ENCODE measurements around the gene ASIC3.
A peak's percentile ranks its signal among the peaks of the same experiment; 100 is the strongest.

ASIC3 gene

DNA sequence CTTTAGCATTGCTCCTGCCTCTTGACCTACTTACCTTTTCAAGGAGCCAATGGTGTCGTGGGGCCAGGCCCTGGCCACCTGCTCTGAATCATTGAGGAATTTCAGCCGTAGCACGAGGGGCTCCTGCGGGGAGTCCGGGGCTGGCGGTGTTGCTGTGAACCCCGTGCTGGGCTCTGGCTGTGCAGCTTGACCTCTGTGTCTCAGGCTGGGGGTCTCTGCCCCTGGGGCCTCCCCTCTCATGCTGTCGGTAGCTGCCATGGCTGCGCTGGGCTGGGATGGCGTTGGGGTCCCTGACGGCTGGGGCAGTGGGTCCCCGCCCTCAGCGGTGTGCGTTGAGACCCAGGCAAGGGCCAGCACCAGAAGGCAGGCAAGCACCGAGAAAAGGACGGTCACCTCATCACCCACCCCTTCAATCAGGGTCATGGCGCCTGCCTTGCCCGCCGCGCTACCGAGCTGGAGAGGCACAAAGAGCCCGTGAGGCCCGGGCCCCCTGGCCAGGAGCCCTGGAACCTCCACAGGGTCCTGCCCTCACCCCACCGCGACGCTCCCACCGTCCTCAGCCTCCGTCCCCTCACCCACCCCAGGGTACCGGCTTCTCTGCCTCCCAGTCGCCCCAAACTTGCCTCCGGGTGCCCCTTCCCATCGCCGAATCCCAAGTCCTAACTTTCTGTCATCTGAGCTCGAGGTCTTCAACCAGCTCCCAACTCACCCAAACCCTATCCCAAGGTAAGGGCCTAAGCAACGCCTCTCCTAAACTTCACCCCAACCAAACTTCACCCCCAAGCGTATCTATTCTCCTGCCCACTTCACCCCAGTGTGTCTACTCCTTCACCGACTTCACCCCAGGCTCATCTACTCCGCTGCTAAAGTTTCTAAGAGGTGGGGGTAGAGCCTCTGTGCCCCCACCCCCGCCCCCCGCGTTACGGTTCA, 34.1 kb downstream of the ASIC3 start:
- CTCF ChIA-PET, result interaction anchor here (1.9 kb wide), 1 partner anchor 28 kb away, joined by 4 read pairs; no protein-coding TSS in a partner anchor
- POLR2A ChIA-PET, result no interaction called here
- TF ChIP-seq, protein P1, sequence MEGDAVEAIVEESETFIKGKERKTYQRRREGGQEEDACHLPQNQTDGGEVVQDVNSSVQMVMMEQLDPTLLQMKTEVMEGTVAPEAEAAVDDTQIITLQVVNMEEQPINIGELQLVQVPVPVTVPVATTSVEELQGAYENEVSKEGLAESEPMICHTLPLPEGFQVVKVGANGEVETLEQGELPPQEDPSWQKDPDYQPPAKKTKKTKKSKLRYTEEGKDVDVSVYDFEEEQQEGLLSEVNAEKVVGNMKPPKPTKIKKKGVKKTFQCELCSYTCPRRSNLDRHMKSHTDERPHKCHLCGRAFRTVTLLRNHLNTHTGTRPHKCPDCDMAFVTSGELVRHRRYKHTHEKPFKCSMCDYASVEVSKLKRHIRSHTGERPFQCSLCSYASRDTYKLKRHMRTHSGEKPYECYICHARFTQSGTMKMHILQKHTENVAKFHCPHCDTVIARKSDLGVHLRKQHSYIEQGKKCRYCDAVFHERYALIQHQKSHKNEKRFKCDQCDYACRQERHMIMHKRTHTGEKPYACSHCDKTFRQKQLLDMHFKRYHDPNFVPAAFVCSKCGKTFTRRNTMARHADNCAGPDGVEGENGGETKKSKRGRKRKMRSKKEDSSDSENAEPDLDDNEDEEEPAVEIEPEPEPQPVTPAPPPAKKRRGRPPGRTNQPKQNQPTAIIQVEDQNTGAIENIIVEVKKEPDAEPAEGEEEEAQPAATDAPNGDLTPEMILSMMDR (IDR thresholded peaks at IDR 0.05; ENCODE audit: control extremely low read depth, extremely low read depth, low read depth, missing control alignments), result no peak
- no peak for DNase-seq (ENCODE audit: extremely low spot score)

DNA sequence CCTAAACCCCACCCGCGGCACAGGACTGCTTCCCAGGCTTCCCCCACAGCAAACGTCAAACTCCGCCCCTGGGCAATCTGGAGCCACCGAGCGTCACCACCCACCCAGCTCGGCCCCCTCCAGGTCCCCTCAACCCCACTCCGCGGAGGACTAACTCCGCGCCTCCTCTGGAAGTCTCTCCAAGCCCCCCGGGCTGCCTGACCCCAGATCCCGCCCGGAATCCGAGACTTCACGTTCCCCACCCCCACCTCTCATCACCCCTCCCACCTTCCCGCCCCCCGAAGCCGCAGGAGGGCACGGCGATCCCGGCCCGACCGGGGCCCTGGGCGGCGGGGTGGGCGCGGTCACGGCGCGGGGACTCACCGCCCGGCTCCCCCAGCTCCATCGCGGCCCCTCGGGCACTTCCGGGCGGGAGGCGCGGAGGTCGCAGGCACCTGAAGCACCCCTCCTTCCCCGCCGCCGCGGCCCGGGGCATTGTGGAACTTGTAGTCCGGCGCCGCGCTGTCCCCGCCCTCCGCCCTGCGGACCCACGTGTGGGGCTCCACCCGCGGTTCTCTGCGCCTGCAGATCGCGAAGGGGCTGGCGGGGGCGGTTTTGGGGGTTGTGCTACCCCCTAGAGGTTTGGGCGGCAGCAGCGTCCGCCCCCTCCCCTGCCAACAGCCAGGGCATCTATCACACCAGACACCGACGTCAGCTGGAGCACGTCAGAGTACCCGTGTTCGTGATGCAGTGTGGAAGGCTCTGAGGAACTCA, 34.9 kb downstream of the ASIC3 start, which contains the start of gene TMUB1:
TSS of gene TMUB1 (minus strand) at position 423 of the 753 bp plus-strand sequence. CDS start 930 bp downstream, outside the sequence.
- CTCF ChIA-PET, result interaction anchor here (1.2 to 1.9 kb wide), 2 partner anchors 27 to 65 kb away, joined by 4 read pairs; no protein-coding TSS in a partner anchor
- TF ChIP-seq, protein P1 (IDR thresholded peaks at IDR 0.05; ENCODE audit: control extremely low read depth, extremely low read depth, low read depth, missing control alignments), result no peak
- POLR2A ChIA-PET, result no interaction called here
- DNase-seq (ENCODE audit: extremely low spot score), result peak; percentile 86

DNA sequence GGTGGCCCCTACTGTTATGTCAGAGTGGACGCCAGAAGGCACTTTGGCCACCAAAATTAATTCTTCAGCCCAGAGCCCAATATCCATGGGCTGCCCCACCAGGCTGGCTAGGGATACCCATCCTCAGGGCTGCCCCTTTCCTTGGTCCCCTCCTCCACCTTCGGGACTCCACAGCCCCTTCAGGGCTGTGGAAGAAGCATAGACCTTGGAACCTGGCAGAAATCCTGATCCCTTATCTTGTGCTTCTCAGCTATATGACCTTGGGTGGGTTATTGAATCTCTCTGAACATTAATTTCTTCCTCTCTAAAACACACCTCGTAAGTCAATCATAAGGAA, 35.5 kb downstream of the ASIC3 start:
- DNase-seq (ENCODE audit: extremely low spot score), result no peak
- TF ChIP-seq, protein P1 (IDR thresholded peaks at IDR 0.05; ENCODE audit: control extremely low read depth, extremely low read depth, low read depth, missing control alignments), result no peak
- CTCF ChIA-PET, result interaction anchor here (1.2 to 12.8 kb wide), 2 partner anchors 24 to 65 kb away, joined by 4 to 149 read pairs; no protein-coding TSS in a partner anchor
- POLR2A ChIA-PET, result no interaction called here

DNA sequence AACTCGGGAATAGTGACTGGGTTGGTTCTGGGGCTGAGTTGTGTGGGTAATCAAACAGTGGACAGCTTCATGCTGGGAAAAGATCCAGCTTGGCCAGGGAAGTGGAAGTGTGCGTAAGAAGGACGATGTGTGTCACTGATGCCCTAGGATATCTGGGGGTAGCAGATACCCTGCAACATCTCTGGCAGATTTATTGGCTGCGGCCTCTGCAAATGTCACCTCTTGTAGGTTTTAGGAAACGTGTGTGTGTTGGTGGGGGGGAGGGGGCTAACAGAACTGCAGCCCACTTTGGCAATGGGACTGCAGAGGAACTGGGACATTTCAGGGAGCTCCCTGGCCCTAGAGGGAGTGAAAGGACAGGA, 37.0 kb downstream of the ASIC3 start:
- TF ChIP-seq, protein P1 (IDR thresholded peaks at IDR 0.05; ENCODE audit: control extremely low read depth, extremely low read depth, low read depth, missing control alignments), result no peak
- no peak for DNase-seq (ENCODE audit: extremely low spot score)
- POLR2A ChIA-PET, result no interaction called here
- CTCF ChIA-PET, result interaction anchor here (0.6 to 12.8 kb wide), 7 partner anchors 9 to 159 kb away, joined by 3 to 149 read pairs (median 5); no protein-coding TSS in a partner anchor

DNA sequence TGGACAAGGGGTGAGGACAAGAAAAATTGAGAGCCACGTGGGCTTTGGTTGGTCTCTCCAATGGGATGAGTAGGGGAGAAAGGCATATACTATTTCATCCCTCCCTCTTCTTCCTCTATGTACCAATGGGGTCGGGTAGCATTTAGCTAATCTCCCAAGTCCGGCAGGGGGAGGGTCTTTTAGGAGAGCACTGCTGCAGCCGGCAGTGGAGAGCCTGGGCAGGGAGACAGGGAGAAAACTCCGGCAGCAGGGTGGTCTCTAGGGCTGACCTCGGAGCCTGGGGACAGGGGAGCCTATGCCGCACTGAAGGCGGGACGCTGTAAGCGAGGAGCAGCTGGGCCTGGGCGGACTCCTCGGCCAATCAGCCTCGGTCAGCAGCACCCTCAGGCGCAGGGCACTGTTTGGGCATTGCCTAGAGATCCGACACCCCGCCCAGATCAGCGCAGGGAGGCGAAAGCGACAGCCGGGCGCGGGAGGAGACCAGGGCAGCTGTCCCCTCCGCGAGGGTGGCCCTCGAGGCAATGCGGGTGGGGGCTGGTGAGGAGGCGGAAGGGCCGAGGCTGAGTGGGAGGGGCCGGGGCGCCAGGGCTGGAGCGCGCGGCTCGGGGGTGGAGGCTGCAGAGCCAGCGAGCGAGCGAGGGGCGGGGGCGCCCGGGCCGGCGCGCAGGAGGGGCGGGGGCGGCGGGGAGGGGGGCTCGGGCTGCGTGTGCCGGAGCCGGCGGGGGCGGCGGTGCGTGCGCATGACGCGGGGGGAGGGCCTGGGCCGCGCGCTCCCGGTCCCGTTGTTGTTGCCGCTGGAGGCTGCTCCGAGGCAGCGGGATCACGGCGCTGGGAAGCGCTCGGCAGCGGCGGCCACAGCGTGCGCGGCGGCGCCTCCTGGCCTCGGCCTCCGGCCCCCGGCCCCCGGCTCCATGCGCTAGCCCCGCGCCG, 37.6 kb downstream of the ASIC3 start, which contains the start of gene AGAP3:
TSS of gene AGAP3 (plus strand) at position 785 of the 930 bp plus-strand sequence. CDS start 267 bp downstream, outside the sequence.
- POLR2A ChIA-PET, result interaction anchor here (0.6 kb wide), 1 partner anchor 24 kb away, joined by 3 read pairs; no protein-coding TSS in a partner anchor
- CTCF ChIA-PET, result interaction anchor here (0.6 to 12.8 kb wide), 7 partner anchors 9 to 158 kb away, joined by 3 to 149 read pairs (median 5); no protein-coding TSS in a partner anchor
- TF ChIP-seq, protein P1 (IDR thresholded peaks at IDR 0.05; ENCODE audit: control extremely low read depth, extremely low read depth, low read depth, missing control alignments), result no peak
- DNase-seq (ENCODE audit: extremely low spot score), result peak; percentile 89

All from GM10248 (cell line).